GM12865 (cell line): Measurements from ENCODE around the gene USP49.

Experiments
- DNase-seq: peaks from one replicate; pipeline ENCODE4 v3.0.0; 2010; ENCODE audit warnings: low read depth
- H3K4me3 ChIP-seq: 2 replicates; pipeline ENCODE4 v1.5.1; 2011; ENCODE audit warnings: mild to moderate bottlenecking, low read depth, low read length, control low read depth
- TF ChIP-seq, protein P1 (sequence below): IDR thresholded peaks from 2 replicates; pipeline ENCODE4 v1.5.1; 2011; ENCODE audit warnings: low read length, control low read depth, low read depth, inconsistent platforms; ENCODE audit not compliant: insufficient read depth; ENCODE audit errors: missing control alignments

Gene USP49

DNA sequence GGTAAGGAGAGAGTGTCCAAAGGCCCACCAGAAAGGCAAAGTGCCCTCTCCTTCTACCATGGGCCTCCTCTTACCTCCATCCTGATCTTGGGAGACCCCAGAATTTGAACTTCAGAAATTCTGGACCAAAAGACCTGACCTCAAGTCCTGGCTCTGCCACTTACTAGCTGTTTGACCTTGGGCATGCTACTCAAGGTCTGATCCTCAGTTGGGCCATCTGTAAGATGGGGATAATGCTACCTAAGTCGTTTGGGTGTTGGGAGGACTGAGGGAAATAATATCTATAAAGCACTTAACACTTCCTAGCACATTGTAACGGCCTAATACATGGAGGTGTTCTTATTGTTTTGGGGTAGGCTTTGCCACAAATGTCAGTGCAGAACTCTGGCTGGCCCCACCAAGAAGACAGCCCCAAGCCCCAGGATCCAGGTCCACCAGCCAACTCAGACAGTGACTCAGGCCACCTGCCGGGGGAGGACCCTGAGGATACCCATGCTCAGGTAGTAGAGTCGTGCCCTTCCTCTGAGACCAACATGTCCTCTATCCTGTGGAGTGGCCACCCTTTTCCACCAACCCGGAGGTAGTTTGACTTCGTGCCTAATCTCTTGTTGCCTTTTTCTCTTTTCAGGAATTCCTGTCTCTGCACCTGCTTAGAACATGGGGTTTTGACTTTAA is 111.9 kb downstream of the USP49 start:
- no peak for DNase-seq
- TF ChIP-seq, protein P1, sequence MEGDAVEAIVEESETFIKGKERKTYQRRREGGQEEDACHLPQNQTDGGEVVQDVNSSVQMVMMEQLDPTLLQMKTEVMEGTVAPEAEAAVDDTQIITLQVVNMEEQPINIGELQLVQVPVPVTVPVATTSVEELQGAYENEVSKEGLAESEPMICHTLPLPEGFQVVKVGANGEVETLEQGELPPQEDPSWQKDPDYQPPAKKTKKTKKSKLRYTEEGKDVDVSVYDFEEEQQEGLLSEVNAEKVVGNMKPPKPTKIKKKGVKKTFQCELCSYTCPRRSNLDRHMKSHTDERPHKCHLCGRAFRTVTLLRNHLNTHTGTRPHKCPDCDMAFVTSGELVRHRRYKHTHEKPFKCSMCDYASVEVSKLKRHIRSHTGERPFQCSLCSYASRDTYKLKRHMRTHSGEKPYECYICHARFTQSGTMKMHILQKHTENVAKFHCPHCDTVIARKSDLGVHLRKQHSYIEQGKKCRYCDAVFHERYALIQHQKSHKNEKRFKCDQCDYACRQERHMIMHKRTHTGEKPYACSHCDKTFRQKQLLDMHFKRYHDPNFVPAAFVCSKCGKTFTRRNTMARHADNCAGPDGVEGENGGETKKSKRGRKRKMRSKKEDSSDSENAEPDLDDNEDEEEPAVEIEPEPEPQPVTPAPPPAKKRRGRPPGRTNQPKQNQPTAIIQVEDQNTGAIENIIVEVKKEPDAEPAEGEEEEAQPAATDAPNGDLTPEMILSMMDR = no peak

DNA sequence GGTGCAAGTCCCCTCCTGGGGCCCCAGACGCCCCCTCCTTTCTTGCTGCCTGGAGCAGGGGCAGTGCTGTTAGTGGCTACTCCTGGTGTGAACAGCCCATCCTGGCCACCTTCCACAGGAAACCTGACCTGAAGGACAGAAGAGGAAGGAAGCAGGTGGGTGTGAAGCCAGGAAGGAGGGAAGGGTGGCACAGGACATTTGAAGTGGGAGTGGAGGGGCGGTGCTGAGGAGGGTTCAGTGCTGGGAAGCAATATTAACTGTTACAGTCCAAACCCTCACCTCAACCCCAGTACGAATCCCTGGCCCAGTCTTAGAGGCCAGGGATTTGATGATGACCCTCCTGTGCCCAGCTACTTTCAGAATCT is 113.8 kb downstream of the USP49 start:
- H3K4me3 ChIP-seq = no peak overlapping the region
- no peak for DNase-seq
- TF ChIP-seq, protein P1 = no peak

More for the DNA sequence above, 111.9 kb downstream of the USP49 start:
- no peak overlapping the region for H3K4me3 ChIP-seq

DNA sequence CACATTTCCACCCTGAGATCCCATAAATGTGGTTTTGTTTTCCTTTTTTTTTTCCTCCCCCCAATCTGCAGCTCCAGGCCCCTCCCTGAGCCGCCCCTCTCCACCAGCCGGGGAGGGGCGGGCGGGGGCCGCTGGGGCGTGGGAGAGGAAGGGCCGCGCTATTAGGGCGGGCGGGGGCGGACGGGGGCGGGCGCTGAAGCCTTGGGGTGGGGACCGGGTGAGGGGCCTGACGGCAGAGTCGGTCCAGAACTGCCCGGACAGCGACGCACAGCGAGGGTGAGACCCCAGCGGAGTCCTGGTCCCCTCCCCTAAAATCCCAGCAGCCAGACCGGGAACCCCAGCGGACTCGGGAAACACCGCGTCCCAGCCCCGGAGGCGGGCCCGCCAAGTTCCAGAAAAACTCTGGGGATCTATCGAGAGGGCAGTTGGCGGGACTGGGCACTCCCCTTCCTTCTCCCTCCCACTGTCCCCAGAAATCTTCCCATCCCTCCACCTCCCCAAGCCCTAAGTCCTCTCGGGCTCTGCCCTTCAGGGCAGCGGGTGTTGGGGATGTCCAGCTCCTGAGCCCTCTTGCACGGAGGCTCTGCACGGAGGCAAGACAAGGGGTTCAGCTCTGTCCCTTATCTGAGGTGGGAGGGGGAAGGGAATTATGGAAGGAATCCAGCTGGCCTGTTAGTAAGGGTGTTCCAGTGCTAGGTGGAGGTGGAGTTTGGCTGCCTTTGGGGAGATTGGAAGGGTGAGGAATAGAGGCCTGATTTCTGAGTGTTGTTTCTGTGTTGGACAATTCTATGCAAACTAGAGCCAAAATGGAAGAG is 114.4 kb downstream of the USP49 start, which contains the start of gene PRICKLE4:
Gene PRICKLE4 (plus strand): TSS at position 232 of the 815 bp plus-strand sequence. CDS start 2,692 bp downstream, outside the sequence.
- H3K4me3 ChIP-seq = peak within 1 kb of the TSS; percentile 76
- TF ChIP-seq, protein P1 = no peak
- DNase-seq = no peak

DNA sequence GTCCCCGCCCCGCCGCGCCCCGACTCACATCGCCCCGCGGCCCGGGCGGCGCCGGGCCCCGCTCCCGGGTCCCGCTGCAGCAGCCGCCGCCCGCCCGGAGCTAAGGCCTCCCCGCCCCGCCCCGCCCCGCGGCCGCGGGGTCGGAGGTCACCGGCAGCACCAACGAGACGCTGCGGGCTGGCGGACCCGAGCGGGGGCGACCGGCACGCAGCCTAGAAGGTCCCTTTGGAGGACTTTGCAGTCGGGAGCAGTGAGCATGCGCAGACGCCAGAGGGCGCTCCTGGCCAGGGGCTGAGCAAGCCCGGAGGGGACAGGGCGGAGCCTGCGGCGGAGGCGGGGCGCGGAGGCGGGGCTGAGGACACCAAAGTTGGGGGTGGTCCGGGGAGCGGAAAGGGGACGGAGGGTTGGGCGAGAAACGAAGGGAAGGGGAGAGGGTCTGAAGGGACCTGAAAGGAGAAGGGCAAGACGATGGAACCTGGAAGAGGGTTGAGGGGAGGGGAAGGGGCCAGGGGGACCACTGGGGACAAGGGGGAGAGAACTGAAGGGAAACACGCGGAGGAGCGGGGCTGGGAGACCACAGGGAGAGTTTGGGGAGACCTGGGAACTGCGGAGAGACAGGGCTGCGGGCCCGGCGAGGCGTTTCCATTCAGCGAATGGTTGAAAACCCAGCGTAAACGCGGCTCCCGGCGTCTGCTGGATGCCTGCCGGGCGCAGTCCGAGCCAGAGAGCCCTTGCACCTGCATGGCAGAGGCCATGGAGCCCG is 115.2 kb downstream of the USP49 start, which contains the start of gene FRS3:
Gene FRS3 (minus strand): TSS at position 113 of the 763 bp plus-strand sequence. CDS start 2,913 bp downstream, outside the sequence.
- TF ChIP-seq, protein P1 = peak; percentile 96
- peak; percentile 98 for DNase-seq
- H3K4me3 ChIP-seq = peak within 1 kb of the TSS; percentile 76

DNA sequence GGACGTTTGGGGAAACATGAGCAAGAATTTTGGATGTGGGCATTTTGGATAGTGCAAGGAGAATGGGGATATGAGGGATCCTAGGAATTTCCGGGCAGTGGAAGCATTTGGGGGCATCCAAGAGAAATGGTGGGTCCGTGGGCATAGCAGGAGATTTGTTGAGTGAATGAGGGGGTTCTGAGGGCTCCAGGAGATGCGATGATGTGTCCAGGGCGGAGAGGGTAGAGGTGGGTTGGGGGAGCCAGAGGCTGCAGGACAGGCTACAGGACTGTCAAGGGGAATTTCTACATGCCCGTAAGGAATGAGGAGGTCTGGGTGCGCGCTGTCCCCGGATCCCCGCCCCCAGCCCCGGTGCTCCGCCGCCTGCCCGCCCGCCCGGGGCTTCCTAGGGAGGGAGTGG is 115.8 kb downstream of the USP49 start:
- no peak for DNase-seq
- TF ChIP-seq, protein P1 = no peak
- peak overlapping the region; percentile 53 for H3K4me3 ChIP-seq

DNA sequence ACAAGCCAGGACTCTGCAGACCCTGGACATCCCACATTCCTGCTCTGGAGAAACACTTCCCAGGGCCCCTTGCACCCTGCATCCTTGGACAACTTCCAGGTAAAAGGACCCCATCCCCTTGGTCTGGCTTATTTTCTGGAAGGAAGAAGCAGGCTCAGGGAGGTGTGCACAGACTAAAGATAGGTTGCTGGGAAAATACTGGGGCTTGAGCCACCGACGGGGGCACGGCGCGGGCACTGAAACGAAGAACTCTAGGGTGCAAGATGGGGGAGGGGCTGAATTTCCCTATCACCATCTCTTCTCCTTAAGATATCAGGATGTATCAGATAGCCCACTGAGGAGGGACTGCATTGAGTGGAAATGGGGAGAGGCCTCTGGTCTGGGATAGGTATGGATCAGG is 116.3 kb downstream of the USP49 start:
- TF ChIP-seq, protein P1 = no peak
- DNase-seq = no peak
- peak overlapping the region; percentile 53 for H3K4me3 ChIP-seq
